ENCODE results near the gene TMEM125. TPM values are rescaled to one million over a fixed set of nuclear protein-coding genes. Genes with fewer than 3 reads are reported as not detected.

Gene TMEM125
- polyA plus RNA-seq, 1 of the 3 experiments (the other 2 are of a cell fraction): not detected

- no peak for TF ChIP-seq CHD2 (IDR thresholded peaks at IDR 0.05; ENCODE audit: low read length, partially characterized antibody)
Observed at GRCh38 chr1:43253876-43254275, 15.9 kb upstream of the TMEM125 start (continued).

GRCh38 chr1:43255438-43256210 lies 14.2 kb upstream of the TMEM125 start:
- Histone ChIP-seq H3F3A (replicated peaks; ENCODE audit: insufficient read depth) (no peaks in the 10 kb centered on the region), H2AFZ (ENCODE audit: low read depth) (no peak overlapping the region), H3K27ac (ENCODE audit: low read depth in 2 of 2, low read length in 1 of 2) (no peak overlapping the region), H4K20me1 (ENCODE audit: insufficient read depth) (no peaks in the 10 kb centered on the region), H3K4me1 (ENCODE audit: control insufficient read depth in 1 of 2, insufficient read depth in 2 of 2, low read depth in 1 of 2, low read length in 1 of 2) (no peaks in the 10 kb centered on the region), H3K9me2 (no peaks in the 10 kb centered on the region), H3K9me3 (no peaks in the 10 kb centered on the region), H3K9ac (no peak overlapping the region), H3K4me3 (ENCODE audit: low read depth in 2 of 2, low read length in 1 of 2) (no peak overlapping the region), H3K27me3 (ENCODE audit: insufficient read depth) (peaks cover 24% of the 10 kb centered on the region; the same call in 1 of the 2 replicates), H3K36me3 (replicated peaks in 1 of 2; ENCODE audit: control insufficient read depth in 1 of 2, insufficient read depth in 2 of 2, low read length in 1 of 2) (no peaks in the 10 kb centered on the region), H3K79me2 (ENCODE audit: insufficient read depth) (no peaks in the 10 kb centered on the region), H3K4me2 (no peak overlapping the region)
- no peak for DNase-seq
- 27% methylated on average over 9 of the region's 10 CpGs for WGBS (ENCODE audit: low lambda C conversion rate)
- TF ChIP-seq NRF1 (IDR thresholded peaks at IDR 0.05; ENCODE audit: low read depth, low read length): no peak
- TF ChIP-seq RFX5 (IDR thresholded peaks at IDR 0.05; ENCODE audit: low read length): no peak
- no peak for TF ChIP-seq MEF2A (IDR thresholded peaks at IDR 0.05; ENCODE audit: borderline replicate concordance, low read depth)
- TF ChIP-seq TCF12 (IDR thresholded peaks at IDR 0.05): no peak
- no peak for TF ChIP-seq ELF1 (IDR thresholded peaks at IDR 0.05)
- TF ChIP-seq CHD2 (IDR thresholded peaks at IDR 0.05; ENCODE audit: low read length, partially characterized antibody): no peak
- no peak for TF ChIP-seq NFIC (IDR thresholded peaks at IDR 0.05; ENCODE audit: borderline replicate concordance)
- TF ChIP-seq GABPA (IDR thresholded peaks at IDR 0.05; ENCODE audit: low read depth): no peak
- no peak for TF ChIP-seq TAF1 (IDR thresholded peaks at IDR 0.05; ENCODE audit: borderline replicate concordance, low read depth, low read length)
- no peak for TF ChIP-seq EP300 (IDR thresholded peaks at IDR 0.05; ENCODE audit: borderline replicate concordance in 1 of 2, low read depth in 1 of 2, low read length in 1 of 2)
- TF ChIP-seq MAX (IDR thresholded peaks at IDR 0.05; ENCODE audit: low read depth): no peak
- TF ChIP-seq TEAD4 (IDR thresholded peaks at IDR 0.05; ENCODE audit: borderline replicate concordance, insufficient read depth): no peak
- no peak for TF ChIP-seq FOXM1 (IDR thresholded peaks at IDR 0.05; ENCODE audit: low read depth)
- no peak for TF ChIP-seq RAD21 (IDR thresholded peaks at IDR 0.05; ENCODE audit: low read length)
- no peak for TF ChIP-seq ZBTB33 (IDR thresholded peaks at IDR 0.05; ENCODE audit: borderline replicate concordance, low read depth)
- TF ChIP-seq JUND (IDR thresholded peaks at IDR 0.05): no peak
- TF ChIP-seq IRF3 (IDR thresholded peaks at IDR 0.05; ENCODE audit: low read depth, low read length): no peak
- no peak for TF ChIP-seq GATA2 (CRISPR knock-in tag; IDR thresholded peaks at IDR 0.05)
- ChIA-PET POLR2A (no interaction called here), CTCF (no interaction called here)

Data from SK-N-SH (cell line).